ENCODE measurements around the gene DPEP3. TPM values are rescaled to one million over a fixed set of nuclear protein-coding genes. Genes with fewer than 3 reads are reported as not detected.
"Not testable (repeated sequence)": the region's sequence is repeated elsewhere in the genome, so short reads cannot be mapped to it uniquely, and the experiment has no call there.

Gene DPEP3
- total and polyA plus RNA-seq, 2 experiments from 2014 or later: not detected

GRCh38 chr16:67999985-68000384 lies 19.7 kb upstream of the DPEP3 start:
- no peak overlapping the region for H2AFZ ChIP-seq
- H3K4me3 ChIP-seq: no peak overlapping the region

GRCh38 chr16:67998779-67999688 lies 18.7 kb upstream of the DPEP3 start, which contains the start of gene DPEP2:
DPEP2 (minus strand) TSS chr16:67999484; CDS start chr16:67993212, 6,272 bp downstream.
- H4K20me1 ChIP-seq (ENCODE audit: insufficient read depth, poor library complexity, severe bottlenecking); H3K36me3 ChIP-seq (replicated peaks; ENCODE audit: insufficient read depth, low read depth); H3K9me3 ChIP-seq (ENCODE audit: low read depth); H3K4me1 ChIP-seq (ENCODE audit: insufficient read depth); H3K4me3 ChIP-seq; H3K9me2 ChIP-seq (replicated peaks; ENCODE audit: insufficient read depth); H3K79me2 ChIP-seq; H3K4me2 ChIP-seq; DNase-seq (ENCODE audit: low spot score); H3K27ac ChIP-seq; H3K27me3 ChIP-seq; H2AFZ ChIP-seq: not testable (repeated sequence)
- WGBS (ENCODE audit: low lambda C conversion rate, missing lambda C conversion rate): 82% methylated on average over 18 of the region's 18 CpGs

More at GRCh38 chr16:67999985-68000384, 19.7 kb upstream of the DPEP3 start:
- H3K36me3 ChIP-seq (replicated peaks; ENCODE audit: insufficient read depth, low read depth): no peaks in the 10 kb centered on the region
- no peaks in the 10 kb centered on the region for H3K4me1 ChIP-seq (ENCODE audit: insufficient read depth)
- no peak for DNase-seq (ENCODE audit: low spot score)
- no peaks in the 10 kb centered on the region for H4K20me1 ChIP-seq (ENCODE audit: insufficient read depth, poor library complexity, severe bottlenecking)
- no peak for TF ChIP-seq EZH2 (IDR thresholded peaks at IDR 0.05; ENCODE audit: borderline replicate concordance)
- no peak for TF ChIP-seq EZH2phosphoT487 (IDR thresholded peaks at IDR 0.05; ENCODE audit: low read depth, severe bottlenecking, unreplicated experiment)
- TF ChIP-seq CTCF (IDR thresholded peaks at IDR 0.05; ENCODE audit: poor library complexity): no peak
- H3K9me2 ChIP-seq (replicated peaks; ENCODE audit: insufficient read depth): no peaks in the 10 kb centered on the region
- H3K79me2 ChIP-seq: no peaks in the 10 kb centered on the region
- no peaks in the 10 kb centered on the region for H3K27me3 ChIP-seq
- WGBS (ENCODE audit: low lambda C conversion rate, missing lambda C conversion rate): 94% methylated on average over 2 of the region's 2 CpGs
- H3K27ac ChIP-seq: no peak overlapping the region
- no peaks in the 10 kb centered on the region for H3K9me3 ChIP-seq (ENCODE audit: low read depth)
- H3K4me2 ChIP-seq: no peak overlapping the region

DNA sequence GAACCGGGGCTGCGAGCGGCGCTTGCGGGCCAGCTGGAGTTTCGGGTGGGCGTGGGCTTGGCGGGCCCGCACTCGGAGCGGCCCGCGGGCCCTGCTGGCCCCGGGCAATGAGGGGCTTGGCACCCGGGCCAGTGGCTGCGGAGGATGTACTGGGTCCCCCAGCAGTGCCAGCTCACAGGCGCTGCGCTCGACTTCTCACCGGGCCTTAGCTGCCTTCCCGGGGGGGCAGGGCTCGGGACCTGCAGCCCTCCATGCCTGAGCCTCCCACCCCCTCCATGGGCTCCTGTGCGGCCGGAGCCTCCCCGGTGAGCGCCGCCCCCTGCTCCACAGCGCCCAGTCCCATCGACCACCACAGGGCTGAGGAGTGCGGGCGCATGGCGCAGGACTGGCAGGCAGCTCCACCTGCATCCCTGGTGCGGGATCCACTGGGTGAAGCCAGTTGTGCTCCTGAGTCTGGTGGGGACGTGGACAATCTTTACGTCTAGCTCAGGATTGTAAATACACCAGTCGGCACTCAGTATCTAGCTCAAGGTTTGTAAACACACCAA lies 18.0 kb upstream of the DPEP3 start:
- DNase-seq (ENCODE audit: low spot score); H3K4me1 ChIP-seq (ENCODE audit: insufficient read depth); H3K9me2 ChIP-seq (replicated peaks; ENCODE audit: insufficient read depth); H3K27me3 ChIP-seq; H3K4me3 ChIP-seq; H2AFZ ChIP-seq; H3K79me2 ChIP-seq; H3K4me2 ChIP-seq; H4K20me1 ChIP-seq (ENCODE audit: insufficient read depth, poor library complexity, severe bottlenecking); H3K27ac ChIP-seq; H3K36me3 ChIP-seq (replicated peaks; ENCODE audit: insufficient read depth, low read depth); H3K9me3 ChIP-seq (ENCODE audit: low read depth): not testable (repeated sequence)
- WGBS (ENCODE audit: low lambda C conversion rate, missing lambda C conversion rate): 91% methylated on average over 16 of the region's 36 CpGs

DNA sequence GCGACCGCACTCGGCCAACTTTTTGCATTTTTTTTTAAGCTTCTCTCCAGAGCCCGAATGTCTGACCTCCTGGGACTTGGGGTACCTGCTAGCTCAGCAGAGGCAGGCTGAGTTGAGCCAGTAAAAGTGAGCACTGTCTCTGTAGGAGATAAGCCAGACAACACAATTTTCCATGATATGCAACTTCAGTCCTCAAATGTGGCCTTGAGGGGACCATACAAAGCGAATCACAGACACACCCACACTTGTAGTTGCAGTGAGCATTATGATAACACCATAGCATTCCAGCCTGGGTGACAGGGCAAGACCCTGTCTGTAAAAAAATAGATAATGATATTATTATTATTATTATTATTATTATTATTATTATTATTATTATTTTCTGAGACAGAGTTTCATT lies 16.4 kb upstream of the DPEP3 start:
- no peak overlapping the region for H3K4me3 ChIP-seq
- WGBS (ENCODE audit: low lambda C conversion rate, missing lambda C conversion rate): 92% methylated on average over 5 of the region's 5 CpGs
- H3K79me2 ChIP-seq: no peaks in the 10 kb centered on the region
- no peak overlapping the region for H2AFZ ChIP-seq
- no peaks in the 10 kb centered on the region for H3K9me2 ChIP-seq (replicated peaks; ENCODE audit: insufficient read depth)
- no peak for DNase-seq (ENCODE audit: low spot score)
- no peak overlapping the region for H3K27ac ChIP-seq
- H3K9me3 ChIP-seq (ENCODE audit: low read depth): no peaks in the 10 kb centered on the region
- peaks cover 6% of the 10 kb centered on the region for H3K4me1 ChIP-seq (ENCODE audit: insufficient read depth)
- no peak overlapping the region for H3K4me2 ChIP-seq
- H4K20me1 ChIP-seq (ENCODE audit: insufficient read depth, poor library complexity, severe bottlenecking): no peaks in the 10 kb centered on the region
- H3K36me3 ChIP-seq (replicated peaks; ENCODE audit: insufficient read depth, low read depth): no peaks in the 10 kb centered on the region
- TF ChIP-seq EZH2phosphoT487 (IDR thresholded peaks at IDR 0.05; ENCODE audit: low read depth, severe bottlenecking, unreplicated experiment) (no peak), CTCF (IDR thresholded peaks at IDR 0.05; ENCODE audit: poor library complexity) (no peak), EZH2 (IDR thresholded peaks at IDR 0.05; ENCODE audit: borderline replicate concordance) (no peak)
- H3K27me3 ChIP-seq: no peaks in the 10 kb centered on the region
